Endothelial cell of umbilical vein (primary cell): ENCODE results near the gene CACNB4.

Source experiments
- CTCF ChIP-seq, 2 donors: IDR thresholded peaks; 1 replicate in 1 of 2; 2 replicates in 1 of 2; pipeline ENCODE4 v1.5.1; 2011; ENCODE audit warnings: low read length in 2 of 2, mild to moderate bottlenecking in 2 of 2, moderate library complexity in 2 of 2, control low read depth in 1 of 2, inconsistent platforms in 1 of 2, low read depth in 1 of 2; ENCODE audit not compliant: insufficient read depth in 1 of 2; ENCODE audit errors: extremely low read depth in 1 of 2
- EZH2 ChIP-seq: IDR thresholded peaks from 2 replicates; pipeline ENCODE4 v1.6.1; 2012; ENCODE audit warnings: borderline replicate concordance, low read depth, mild to moderate bottlenecking, moderate library complexity, low read length, inconsistent platforms; ENCODE audit not compliant: severe bottlenecking
- GATA2 ChIP-seq: IDR thresholded peaks from 2 replicates; pipeline ENCODE4 v1.7.0; 2011; ENCODE audit warnings: low read depth, mild to moderate bottlenecking, moderate library complexity, mixed read lengths, low read length; ENCODE audit not compliant: insufficient read length, insufficient read depth
- POLR2A ChIP-seq: IDR thresholded peaks from 2 replicates; pipeline ENCODE4 v1.6.1; 2012; ENCODE audit warnings: low read depth, mild to moderate bottlenecking, control low read depth, low read length
- POLR2AphosphoS5 ChIP-seq: IDR thresholded peaks from 2 replicates; pipeline ENCODE4 v1.6.1; 2012; ENCODE audit warnings: low read depth, mild to moderate bottlenecking, control low read depth, low read length, moderate library complexity; ENCODE audit not compliant: insufficient read depth

GRCh38 chr2:152036611-152037469, 62.0 kb downstream of the CACNB4 start:
- TF ChIP-seq CTCF (IDR thresholded peaks at IDR 0.05; ENCODE audit: extremely low read depth in 1 of 2, insufficient read depth in 1 of 2, low read depth in 1 of 2, low read length in 2 of 2) (peak; percentile 75 to 76), EZH2 (no peak), POLR2A (no peak), POLR2AphosphoS5 (no peak), GATA2 (no peak)
